K562 (cell line): ENCODE results near the gene C3.

Experiments used
- EZH2 ChIP-seq: IDR thresholded peaks from 2 replicates; pipeline ENCODE4 v1.6.1; 2012; ENCODE audit warnings: low read depth, mild to moderate bottlenecking, inconsistent platforms, low read length, borderline replicate concordance
- FOXK2 ChIP-seq, 2 experiments: fragments of 450-650 bp; IDR thresholded peaks in 1 of 2; conservative IDR thresholded peaks in 1 of 2; 2 replicates each; pipeline ENCODE4 v1.6.1; 2016; ENCODE audit warnings: low read depth in 2 of 2, mild to moderate bottlenecking in 1 of 2
- NFXL1 ChIP-seq: fragments of 450-650 bp; formaldehyde crosslinking; IDR thresholded peaks from 2 replicates; pipeline ENCODE4 v1.4.0; 2021; ENCODE audit warnings: mild to moderate bottlenecking
- NR1H2 ChIP-seq: sonication (generic); formaldehyde crosslinking; IDR thresholded peaks from 2 replicates; pipeline ENCODE4 v1.4.0; 2020; ENCODE audit warnings: mild to moderate bottlenecking, missing genetic modification reagents
- TF ChIP-seq, protein P1 (sequence below), 3 experiments: IDR thresholded peaks in 2 of 3; conservative IDR thresholded peaks in 1 of 3; 2 replicates each; pipeline ENCODE4 v1.5.1; 2011 to 2012; ENCODE audit warnings: low read length in 3 of 3, mild to moderate bottlenecking in 3 of 3, control low read depth in 2 of 3, improper control_type of control experiment in 1 of 3, inconsistent platforms in 1 of 3, low read depth in 1 of 3, mixed read lengths in 1 of 3, moderate library complexity in 1 of 3; ENCODE audit not compliant: insufficient read depth in 2 of 3
- TF ChIP-seq, protein P2 (sequence below), 2 experiments: fragments of 450-650 bp; formaldehyde crosslinking in 1 of 2; IDR thresholded peaks; 2 replicates each; pipeline versions ENCODE4 v1.4.0 to v1.6.1; 2014 to 2020; ENCODE audit warnings: mild to moderate bottlenecking in 2 of 2, borderline replicate concordance in 1 of 2, low read depth in 1 of 2
- TF ChIP-seq, protein P3 (sequence below): conservative IDR thresholded peaks from 2 replicates; pipeline ENCODE4 v1.6.1; 2011; ENCODE audit warnings: low read depth, mild to moderate bottlenecking, low read length; ENCODE audit not compliant: control insufficient read depth
- TF ChIP-seq, protein P4 (sequence below): sonication (generic); formaldehyde crosslinking; IDR thresholded peaks from 2 replicates; pipeline ENCODE4 v1.8.1; 2023; ENCODE audit warnings: mild to moderate bottlenecking, missing genetic modification reagents, moderate library complexity

DNA sequence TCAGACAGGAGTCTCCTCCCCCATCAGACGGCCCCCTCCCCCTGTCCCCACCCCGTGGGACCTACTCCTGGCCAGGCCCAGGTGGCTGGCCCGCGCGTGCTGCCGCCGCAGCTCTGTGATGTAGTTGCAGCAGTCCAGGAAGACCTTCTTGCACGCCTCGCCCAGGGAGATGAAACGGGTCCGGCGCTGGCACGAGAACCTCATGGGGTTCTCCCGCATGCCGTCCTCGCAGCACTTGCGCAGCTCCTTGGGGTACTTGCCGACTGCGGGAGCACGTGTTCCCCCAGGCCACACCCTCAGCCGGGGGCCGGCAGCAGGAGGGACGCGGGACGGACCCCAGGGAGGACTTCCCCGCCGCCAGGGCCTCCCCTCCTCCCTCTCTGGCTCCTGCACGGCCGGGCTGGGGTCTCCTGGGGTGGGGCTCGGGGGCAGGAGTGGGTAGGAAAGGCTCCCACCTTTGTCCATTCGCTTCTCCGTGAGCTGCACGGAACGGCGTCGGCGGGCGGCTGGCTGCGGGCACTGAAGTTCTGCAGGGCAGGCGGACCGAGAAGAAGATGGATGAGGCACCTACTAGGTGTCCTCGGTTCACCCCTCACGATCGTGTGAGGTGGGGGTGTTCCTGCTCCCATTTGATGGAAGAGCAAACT, 13.3 kb downstream of the C3 start:
- TF ChIP-seq NR1H2 (CRISPR knock-in tag): no peak
- TF ChIP-seq, protein P1, sequence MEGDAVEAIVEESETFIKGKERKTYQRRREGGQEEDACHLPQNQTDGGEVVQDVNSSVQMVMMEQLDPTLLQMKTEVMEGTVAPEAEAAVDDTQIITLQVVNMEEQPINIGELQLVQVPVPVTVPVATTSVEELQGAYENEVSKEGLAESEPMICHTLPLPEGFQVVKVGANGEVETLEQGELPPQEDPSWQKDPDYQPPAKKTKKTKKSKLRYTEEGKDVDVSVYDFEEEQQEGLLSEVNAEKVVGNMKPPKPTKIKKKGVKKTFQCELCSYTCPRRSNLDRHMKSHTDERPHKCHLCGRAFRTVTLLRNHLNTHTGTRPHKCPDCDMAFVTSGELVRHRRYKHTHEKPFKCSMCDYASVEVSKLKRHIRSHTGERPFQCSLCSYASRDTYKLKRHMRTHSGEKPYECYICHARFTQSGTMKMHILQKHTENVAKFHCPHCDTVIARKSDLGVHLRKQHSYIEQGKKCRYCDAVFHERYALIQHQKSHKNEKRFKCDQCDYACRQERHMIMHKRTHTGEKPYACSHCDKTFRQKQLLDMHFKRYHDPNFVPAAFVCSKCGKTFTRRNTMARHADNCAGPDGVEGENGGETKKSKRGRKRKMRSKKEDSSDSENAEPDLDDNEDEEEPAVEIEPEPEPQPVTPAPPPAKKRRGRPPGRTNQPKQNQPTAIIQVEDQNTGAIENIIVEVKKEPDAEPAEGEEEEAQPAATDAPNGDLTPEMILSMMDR (IDR thresholded peaks at IDR 0.05 in 2 of 3, conservative IDR thresholded peaks at IDR 0.05 in 1 of 3; ENCODE audit: insufficient read depth in 2 of 3, low read depth in 1 of 3, low read length in 3 of 3): no peak
- TF ChIP-seq EZH2: no peak
- TF ChIP-seq, protein P2, sequence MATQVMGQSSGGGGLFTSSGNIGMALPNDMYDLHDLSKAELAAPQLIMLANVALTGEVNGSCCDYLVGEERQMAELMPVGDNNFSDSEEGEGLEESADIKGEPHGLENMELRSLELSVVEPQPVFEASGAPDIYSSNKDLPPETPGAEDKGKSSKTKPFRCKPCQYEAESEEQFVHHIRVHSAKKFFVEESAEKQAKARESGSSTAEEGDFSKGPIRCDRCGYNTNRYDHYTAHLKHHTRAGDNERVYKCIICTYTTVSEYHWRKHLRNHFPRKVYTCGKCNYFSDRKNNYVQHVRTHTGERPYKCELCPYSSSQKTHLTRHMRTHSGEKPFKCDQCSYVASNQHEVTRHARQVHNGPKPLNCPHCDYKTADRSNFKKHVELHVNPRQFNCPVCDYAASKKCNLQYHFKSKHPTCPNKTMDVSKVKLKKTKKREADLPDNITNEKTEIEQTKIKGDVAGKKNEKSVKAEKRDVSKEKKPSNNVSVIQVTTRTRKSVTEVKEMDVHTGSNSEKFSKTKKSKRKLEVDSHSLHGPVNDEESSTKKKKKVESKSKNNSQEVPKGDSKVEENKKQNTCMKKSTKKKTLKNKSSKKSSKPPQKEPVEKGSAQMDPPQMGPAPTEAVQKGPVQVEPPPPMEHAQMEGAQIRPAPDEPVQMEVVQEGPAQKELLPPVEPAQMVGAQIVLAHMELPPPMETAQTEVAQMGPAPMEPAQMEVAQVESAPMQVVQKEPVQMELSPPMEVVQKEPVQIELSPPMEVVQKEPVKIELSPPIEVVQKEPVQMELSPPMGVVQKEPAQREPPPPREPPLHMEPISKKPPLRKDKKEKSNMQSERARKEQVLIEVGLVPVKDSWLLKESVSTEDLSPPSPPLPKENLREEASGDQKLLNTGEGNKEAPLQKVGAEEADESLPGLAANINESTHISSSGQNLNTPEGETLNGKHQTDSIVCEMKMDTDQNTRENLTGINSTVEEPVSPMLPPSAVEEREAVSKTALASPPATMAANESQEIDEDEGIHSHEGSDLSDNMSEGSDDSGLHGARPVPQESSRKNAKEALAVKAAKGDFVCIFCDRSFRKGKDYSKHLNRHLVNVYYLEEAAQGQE (IDR thresholded peaks at IDR 0.05; ENCODE audit: borderline replicate concordance): no peak
- TF ChIP-seq, protein P2 (CRISPR knock-in tag; IDR thresholded peaks at IDR 0.05; ENCODE audit: low read depth): no peak
- TF ChIP-seq FOXK2 (conservative IDR thresholded peaks at IDR 0.05 in 1 of 2, IDR thresholded peaks at IDR 0.05 in 1 of 2; ENCODE audit: low read depth in 2 of 2): no peak
- no peak for TF ChIP-seq NFXL1
- TF ChIP-seq, protein P3, sequence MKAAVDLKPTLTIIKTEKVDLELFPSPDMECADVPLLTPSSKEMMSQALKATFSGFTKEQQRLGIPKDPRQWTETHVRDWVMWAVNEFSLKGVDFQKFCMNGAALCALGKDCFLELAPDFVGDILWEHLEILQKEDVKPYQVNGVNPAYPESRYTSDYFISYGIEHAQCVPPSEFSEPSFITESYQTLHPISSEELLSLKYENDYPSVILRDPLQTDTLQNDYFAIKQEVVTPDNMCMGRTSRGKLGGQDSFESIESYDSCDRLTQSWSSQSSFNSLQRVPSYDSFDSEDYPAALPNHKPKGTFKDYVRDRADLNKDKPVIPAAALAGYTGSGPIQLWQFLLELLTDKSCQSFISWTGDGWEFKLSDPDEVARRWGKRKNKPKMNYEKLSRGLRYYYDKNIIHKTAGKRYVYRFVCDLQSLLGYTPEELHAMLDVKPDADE: no peak
- TF ChIP-seq, protein P4, sequence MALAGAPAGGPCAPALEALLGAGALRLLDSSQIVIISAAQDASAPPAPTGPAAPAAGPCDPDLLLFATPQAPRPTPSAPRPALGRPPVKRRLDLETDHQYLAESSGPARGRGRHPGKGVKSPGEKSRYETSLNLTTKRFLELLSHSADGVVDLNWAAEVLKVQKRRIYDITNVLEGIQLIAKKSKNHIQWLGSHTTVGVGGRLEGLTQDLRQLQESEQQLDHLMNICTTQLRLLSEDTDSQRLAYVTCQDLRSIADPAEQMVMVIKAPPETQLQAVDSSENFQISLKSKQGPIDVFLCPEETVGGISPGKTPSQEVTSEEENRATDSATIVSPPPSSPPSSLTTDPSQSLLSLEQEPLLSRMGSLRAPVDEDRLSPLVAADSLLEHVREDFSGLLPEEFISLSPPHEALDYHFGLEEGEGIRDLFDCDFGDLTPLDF (CRISPR knock-in tag): no peak
